ENCODE measurements around the gene THSD4.

The THSD4 gene

GRCh38 chr15:71345186-71345585 is 229.9 kb downstream of the THSD4 start:
- H4K20me1 ChIP-seq (ENCODE audit: insufficient read depth, low read length) = no peaks in the 10 kb centered on the region
- no peaks in the 10 kb centered on the region for H3K36me3 ChIP-seq (ENCODE audit: insufficient read depth, low read length)
- H3K27me3 ChIP-seq (ENCODE audit: insufficient read depth, low read length) = no peaks in the 10 kb centered on the region
- H3K9ac ChIP-seq (ENCODE audit: low read length) = no peak overlapping the region
- no peaks in the 10 kb centered on the region for H3K9me3 ChIP-seq (ENCODE audit: low read length)
- H3K4me3 ChIP-seq (ENCODE audit: low read depth, low read length, poor library complexity, severe bottlenecking) = no peak overlapping the region
- H3K4me2 ChIP-seq (ENCODE audit: low read length) = no peak overlapping the region
- TF ChIP-seq CTCF (IDR thresholded peaks at IDR 0.05; ENCODE audit: low read length) (no peak), EZH2 (IDR thresholded peaks at IDR 0.05; ENCODE audit: borderline replicate concordance, low read length) (no peak)
- no peak overlapping the region for H2AFZ ChIP-seq (ENCODE audit: low read length)
- H3K79me2 ChIP-seq (ENCODE audit: insufficient read depth, low read length) = no peaks in the 10 kb centered on the region
- no peaks in the 10 kb centered on the region for H3K4me1 ChIP-seq (ENCODE audit: insufficient read depth, low read length, severe bottlenecking)
- H3F3A ChIP-seq (ENCODE audit: insufficient read depth, low read length) = no peaks in the 10 kb centered on the region
- no peak overlapping the region for H3K27ac ChIP-seq (ENCODE audit: low read depth, low read length, poor library complexity, severe bottlenecking)
- no peaks in the 10 kb centered on the region for H3K9me2 ChIP-seq (ENCODE audit: low read depth, low read length)

GRCh38 chr15:71346464-71346863 is 231.2 kb downstream of the THSD4 start:
- H2AFZ ChIP-seq (ENCODE audit: low read length) = no peak overlapping the region
- no peaks in the 10 kb centered on the region for H4K20me1 ChIP-seq (ENCODE audit: insufficient read depth, low read length)
- no peaks in the 10 kb centered on the region for H3K9me2 ChIP-seq (ENCODE audit: low read depth, low read length)
- no peaks in the 10 kb centered on the region for H3K4me1 ChIP-seq (ENCODE audit: insufficient read depth, low read length, severe bottlenecking)
- no peaks in the 10 kb centered on the region for H3K79me2 ChIP-seq (ENCODE audit: insufficient read depth, low read length)
- no peaks in the 10 kb centered on the region for H3K9me3 ChIP-seq (ENCODE audit: low read length)
- H3K27ac ChIP-seq (ENCODE audit: low read depth, low read length, poor library complexity, severe bottlenecking) = no peak overlapping the region
- H3K27me3 ChIP-seq (ENCODE audit: insufficient read depth, low read length) = no peaks in the 10 kb centered on the region
- TF ChIP-seq EZH2 (IDR thresholded peaks at IDR 0.05; ENCODE audit: borderline replicate concordance, low read length) = no peak
- TF ChIP-seq CTCF (IDR thresholded peaks at IDR 0.05; ENCODE audit: low read length) = no peak
- no peak overlapping the region for H3K4me3 ChIP-seq (ENCODE audit: low read depth, low read length, poor library complexity, severe bottlenecking)
- no peak overlapping the region for H3K4me2 ChIP-seq (ENCODE audit: low read length)
- H3F3A ChIP-seq (ENCODE audit: insufficient read depth, low read length) = no peaks in the 10 kb centered on the region
- H3K36me3 ChIP-seq (ENCODE audit: insufficient read depth, low read length) = no peaks in the 10 kb centered on the region
- no peak overlapping the region for H3K9ac ChIP-seq (ENCODE audit: low read length)

- Histone ChIP-seq H3K36me3 (ENCODE audit: insufficient read depth, low read length) (no peaks in the 10 kb centered on the region), H3K79me2 (ENCODE audit: insufficient read depth, low read length) (no peaks in the 10 kb centered on the region), H3K4me1 (ENCODE audit: insufficient read depth, low read length, severe bottlenecking) (no peaks in the 10 kb centered on the region), H2AFZ (ENCODE audit: low read length) (no peak overlapping the region), H3K27ac (ENCODE audit: low read depth, low read length, poor library complexity, severe bottlenecking) (no peak overlapping the region), H3K9me2 (ENCODE audit: low read depth, low read length) (no peaks in the 10 kb centered on the region), H4K20me1 (ENCODE audit: insufficient read depth, low read length) (no peaks in the 10 kb centered on the region), H3K4me2 (ENCODE audit: low read length) (no peak overlapping the region), H3K9ac (ENCODE audit: low read length) (no peak overlapping the region), H3F3A (ENCODE audit: insufficient read depth, low read length) (no peaks in the 10 kb centered on the region), H3K27me3 (ENCODE audit: insufficient read depth, low read length) (0 out of 2 replicates have a peak, but pooled peaks cover 4% of the 10 kb centered on the region), H3K4me3 (ENCODE audit: low read depth, low read length, poor library complexity, severe bottlenecking) (no peak overlapping the region), H3K9me3 (ENCODE audit: low read length) (no peaks in the 10 kb centered on the region)
- TF ChIP-seq EZH2 (IDR thresholded peaks at IDR 0.05; ENCODE audit: borderline replicate concordance, low read length) (no peak), CTCF (IDR thresholded peaks at IDR 0.05; ENCODE audit: low read length) (no peak)
Observed at GRCh38 chr15:71348597-71348996, 233.3 kb downstream of the THSD4 start.
